Thyroid gland (tissue), 4 donors: ENCODE measurements around the gene MARCO. TPM values are rescaled to one million over a fixed set of nuclear protein-coding genes. Genes with fewer than 3 reads are reported as not detected.

ENCODE experiments used
- DNase-seq, 2 donors: peaks; one replicate each; pipeline ENCODE4 v3.0.0-alpha.2; 2019
- H3K27ac ChIP-seq, 3 donors: fragments of 200-600 bp; sonication (generic); 1 replicate in 2 of 3; 2 replicates in 1 of 3; pipeline ENCODE4 v1.5.1; 2016 to 2019; ENCODE audit warnings: mild to moderate bottlenecking in 1 of 3, moderate library complexity in 1 of 3
- H3K27me3 ChIP-seq: fragments of 200-600 bp; sonication (generic); one replicate; pipeline ENCODE4 v1.5.1; 2019
- H3K36me3 ChIP-seq, 2 donors: fragments of 200-600 bp; sonication (generic); one replicate each; pipeline ENCODE4 v1.5.1; 2016 to 2019
- H3K4me1 ChIP-seq, 2 donors: fragments of 200-600 bp; sonication (generic); one replicate each; pipeline ENCODE4 v1.5.1; 2017 to 2019
- H3K4me3 ChIP-seq, 3 donors: fragments of 200-600 bp; sonication (generic); replicated peaks in 1 of 3; 1 replicate in 2 of 3; 2 replicates in 1 of 3; pipeline ENCODE4 v1.5.1; 2016; ENCODE audit warnings: mild to moderate bottlenecking in 1 of 3
- H3K9me3 ChIP-seq: fragments of 200-600 bp; sonication (generic); one replicate; pipeline ENCODE4 v1.5.1; 2017
- CTCF ChIP-seq, 6 experiments: fragments of 200-600 bp in 3 of 6; fragments of 450-650 bp in 3 of 6; sonication (generic) in 3 of 6; IDR thresholded peaks; one replicate each; pipeline ENCODE4 v1.5.1; 2016 to 2019; ENCODE audit warnings: antibody characterized with exemption in 6 of 6, mild to moderate bottlenecking in 2 of 6, inconsistent platforms in 1 of 6, moderate library complexity in 1 of 6
- POLR2A ChIP-seq, 2 donors: fragments of 450-650 bp; IDR thresholded peaks; one replicate each; pipeline ENCODE4 v1.6.1; 2017; ENCODE audit warnings: antibody characterized with exemption in 2 of 2, mild to moderate bottlenecking in 2 of 2, moderate library complexity in 1 of 2
- WGBS, 2 donors: methylation state at CpG; one replicate each; pipeline ENCODE4 v1.1.5; 2017; 5-methylcytosine and 5-hydroxymethylcytosine counted together
- intact Hi-C: fragments of 100-400 bp; cut with DNase I; formaldehyde crosslinking; loops from one replicate; pipeline ENCODE4 v1.15.1; 2023
- total RNA-seq, 4 donors: library from RNA; depleted of rRNA; stranded (reverse); fragments of >200 nt; gene quantifications; one replicate each; pipeline ENCODE4 v1.2.3, GENCODE V29; 2016

MARCO gene
- total RNA-seq, 4 donors from 2014 or later, result 1.1 to 11.0 (median 3.0) TPM

- no peaks in the 10 kb centered on the region for H3K4me1 ChIP-seq
- WGBS, 2 donors, result 73 to 81% methylated on average over 1 of the region's 1 CpG
Observed at GRCh38 chr2:118925981-118926380, 16.0 kb upstream of the MARCO start.

GRCh38 chr2:118929059-118929458, 12.9 kb upstream of the MARCO start:
- Histone ChIP-seq H3K9me3 (no peaks in the 10 kb centered on the region), H3K4me1 (no peaks in the 10 kb centered on the region), H3K36me3 (no peaks in the 10 kb centered on the region), H3K27ac (no peak overlapping the region), H3K27me3 (no peaks in the 10 kb centered on the region), H3K4me3 (no peak overlapping the region)
- WGBS, 2 donors, result 91 to 92% methylated on average over 1 of the region's 1 CpG
- intact Hi-C loops, result no loop called here
- DNase-seq, result no peak
- TF ChIP-seq CTCF (IDR thresholded peaks at IDR 0.05) (no peak), POLR2A (IDR thresholded peaks at IDR 0.05) (no peak)

More at GRCh38 chr2:118925981-118926380, 16.0 kb upstream of the MARCO start:
- Histone ChIP-seq H3K9me3 (no peaks in the 10 kb centered on the region), H3K27ac (no peak overlapping the region), H3K27me3 (no peaks in the 10 kb centered on the region), H3K4me3 (no peak overlapping the region), H3K36me3 (no peaks in the 10 kb centered on the region)
- intact Hi-C loops, result no loop called here
- TF ChIP-seq CTCF (IDR thresholded peaks at IDR 0.05) (no peak), POLR2A (IDR thresholded peaks at IDR 0.05) (no peak)
- DNase-seq, result no peak

- Histone ChIP-seq H3K27me3 (no peaks in the 10 kb centered on the region), H3K36me3 (no peaks in the 10 kb centered on the region), H3K27ac (no peak overlapping the region), H3K4me1 (no peaks in the 10 kb centered on the region), H3K9me3 (no peaks in the 10 kb centered on the region), H3K4me3 (no peak overlapping the region)
- whole genome bisulfite sequencing, 2 donors, result 40 to 41% methylated on average over 1 of the region's 1 CpG
- DNase-seq, result no peak
- TF ChIP-seq POLR2A (IDR thresholded peaks at IDR 0.05) (no peak), CTCF (IDR thresholded peaks at IDR 0.05) (no peak)
- intact Hi-C loops, result no loop called here
Observed at GRCh38 chr2:118932949-118933348, 9.0 kb upstream of the MARCO start.

GRCh38 chr2:118936306-118936705, 5.7 kb upstream of the MARCO start:
- Histone ChIP-seq H3K4me1 (no peaks in the 10 kb centered on the region), H3K36me3 (no peaks in the 10 kb centered on the region), H3K27me3 (no peaks in the 10 kb centered on the region), H3K27ac (no peak overlapping the region), H3K4me3 (no peak overlapping the region), H3K9me3 (no peaks in the 10 kb centered on the region)
- no peak for DNase-seq
- TF ChIP-seq CTCF (IDR thresholded peaks at IDR 0.05) (no peak), POLR2A (IDR thresholded peaks at IDR 0.05) (no peak)
- WGBS, 2 donors, result 50 to 53% methylated on average over 2 of the region's 2 CpGs
- intact Hi-C loops, result no loop called here

GRCh38 chr2:118936936-118937335, 5.1 kb upstream of the MARCO start:
- no peaks in the 10 kb centered on the region for H3K4me1 ChIP-seq
- no peak overlapping the region for H3K27ac ChIP-seq
- no peak for TF ChIP-seq CTCF (IDR thresholded peaks at IDR 0.05)
- TF ChIP-seq POLR2A (IDR thresholded peaks at IDR 0.05), result no peak
- intact Hi-C loops, result no loop called here
- no peaks in the 10 kb centered on the region for H3K27me3 ChIP-seq
- no peaks in the 10 kb centered on the region for H3K9me3 ChIP-seq
- H3K4me3 ChIP-seq, result no peak overlapping the region
- DNase-seq, result no peak
- 80 to 92% methylated on average over 6 of the region's 6 CpGs for WGBS, 2 donors
- H3K36me3 ChIP-seq, result no peaks in the 10 kb centered on the region
